GM18502 (cell line): ENCODE measurements around the gene SLC26A5.
A peak's percentile ranks its signal among the peaks of the same experiment; 100 is the strongest.

Experiments used
- ATAC-seq: cut with Tn5 transposase; IDR thresholded peaks from one replicate; pipeline ENCODE4 v1.9.1; 2021; ENCODE audit warnings: mild to moderate bottlenecking; ENCODE audit not compliant: unreplicated experiment, poor library complexity

Gene SLC26A5

DNA sequence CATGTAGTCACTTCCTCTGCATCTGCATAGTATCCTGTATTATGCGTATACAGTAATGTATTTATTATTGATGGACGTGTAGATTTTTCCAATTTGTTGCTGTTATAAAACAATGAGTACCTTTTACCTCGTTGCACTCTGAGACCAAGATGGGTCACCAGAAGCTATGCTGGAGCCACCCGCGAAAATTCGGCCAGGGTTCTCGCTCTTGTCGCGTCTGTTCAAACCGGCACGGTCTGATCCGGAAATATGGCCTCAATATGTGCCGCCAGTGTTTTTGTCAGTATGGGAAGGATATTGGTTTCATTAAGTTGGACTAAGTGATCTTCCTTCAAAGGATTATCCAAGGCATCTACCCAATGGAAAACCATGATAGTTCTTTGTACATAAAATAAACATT, 97.6 kb downstream of the SLC26A5 start:
- no peak for ATAC-seq

DNA sequence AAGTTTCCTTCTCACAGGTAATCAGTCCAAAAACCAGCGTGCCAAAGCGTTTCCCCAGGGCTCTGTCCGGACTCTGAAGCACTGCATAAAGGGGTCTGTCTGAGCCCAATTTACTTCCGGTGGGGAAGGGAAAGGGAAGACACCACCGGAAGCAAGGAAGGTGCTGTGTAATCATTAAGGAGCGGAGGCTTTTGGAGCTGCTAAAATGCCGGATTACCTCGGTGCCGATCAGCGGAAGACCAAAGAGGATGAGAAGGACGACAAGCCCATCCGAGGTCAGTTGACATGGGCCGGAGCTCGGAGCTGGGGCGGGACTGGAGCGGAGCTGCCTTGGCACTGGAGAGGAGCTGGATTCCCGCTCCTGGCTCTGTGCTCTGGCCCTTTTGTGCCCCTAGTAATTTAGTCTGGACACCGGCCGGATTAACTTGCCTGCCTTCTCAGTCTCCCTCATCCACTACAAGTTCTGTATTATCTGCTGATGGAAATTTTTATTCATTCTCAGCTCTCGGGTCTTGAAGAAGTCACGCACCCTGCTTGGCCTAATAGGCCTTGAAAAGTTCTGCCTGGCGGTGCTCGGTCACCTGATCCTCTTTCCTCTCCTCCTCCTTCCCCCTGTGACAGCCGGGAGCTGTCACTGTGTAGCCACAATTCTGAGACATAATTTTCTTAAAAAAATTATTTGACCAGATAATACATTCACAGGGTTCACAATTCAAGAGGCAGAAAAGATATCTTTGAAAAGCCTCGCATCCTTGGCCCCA, 98.3 kb downstream of the SLC26A5 start, which contains the start of gene PSMC2:
PSMC2 (plus strand) TSS at position 137 of the 761 bp plus-strand sequence; CDS start at position 206, 69 bp downstream.
- peak; percentile 67 for ATAC-seq

DNA sequence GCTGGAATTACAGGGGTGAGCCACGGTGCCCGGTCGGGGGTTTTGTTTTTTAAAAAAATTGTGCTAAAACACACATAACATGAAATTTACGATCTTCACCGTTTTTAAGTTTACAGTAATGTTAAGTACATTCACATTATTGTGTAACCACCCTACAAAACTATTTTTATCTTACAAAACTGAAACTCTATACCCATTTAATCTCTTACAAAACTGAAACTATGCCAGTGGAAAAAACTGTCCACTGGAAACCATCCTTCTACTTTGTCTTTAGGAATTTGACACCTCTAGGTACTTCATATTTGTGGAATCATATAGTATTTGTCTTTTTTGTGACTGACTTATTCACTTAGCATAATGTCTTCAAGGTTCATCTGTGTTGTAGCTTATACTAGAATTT, 99.6 kb downstream of the SLC26A5 start:
- no peak for ATAC-seq

DNA sequence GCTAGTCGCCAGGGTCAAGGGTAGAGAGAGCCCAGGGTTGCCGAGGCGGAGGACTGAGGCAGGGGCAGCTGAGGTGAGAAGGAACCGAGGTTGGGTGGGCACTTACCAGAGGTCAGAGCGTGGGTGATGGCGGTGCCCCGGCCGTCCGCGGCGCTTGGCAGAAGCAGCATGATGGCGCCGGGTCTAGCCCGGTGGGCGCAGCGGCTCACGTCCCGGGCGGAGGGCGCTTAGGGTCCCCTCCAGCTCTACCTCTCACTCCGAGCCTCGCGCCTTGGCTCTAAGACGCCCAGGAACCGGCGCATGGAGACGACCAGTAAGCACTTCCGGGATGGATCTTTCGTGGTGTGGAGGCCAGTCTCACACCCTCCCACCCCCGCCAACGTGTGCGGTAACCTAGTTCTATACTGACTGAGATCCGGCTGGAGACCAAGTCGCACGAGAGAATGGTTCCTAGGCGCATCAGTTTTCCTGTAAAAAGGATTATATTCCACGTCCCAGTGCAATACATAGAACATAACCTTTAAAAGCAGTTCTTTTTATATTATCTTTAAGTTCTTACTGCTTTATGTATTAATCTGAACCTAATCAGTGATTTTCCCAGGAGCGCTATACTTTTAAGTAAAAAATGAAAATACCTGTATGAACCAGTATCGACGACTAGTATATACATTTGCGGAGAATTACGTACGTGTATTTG, 101.4 kb downstream of the SLC26A5 start, which contains the start of gene DNAJC2:
DNAJC2 (minus strand) TSS at position 315 of the 697 bp plus-strand sequence; CDS start at position 170, 145 bp downstream.
- peak; percentile 80 for ATAC-seq

DNA sequence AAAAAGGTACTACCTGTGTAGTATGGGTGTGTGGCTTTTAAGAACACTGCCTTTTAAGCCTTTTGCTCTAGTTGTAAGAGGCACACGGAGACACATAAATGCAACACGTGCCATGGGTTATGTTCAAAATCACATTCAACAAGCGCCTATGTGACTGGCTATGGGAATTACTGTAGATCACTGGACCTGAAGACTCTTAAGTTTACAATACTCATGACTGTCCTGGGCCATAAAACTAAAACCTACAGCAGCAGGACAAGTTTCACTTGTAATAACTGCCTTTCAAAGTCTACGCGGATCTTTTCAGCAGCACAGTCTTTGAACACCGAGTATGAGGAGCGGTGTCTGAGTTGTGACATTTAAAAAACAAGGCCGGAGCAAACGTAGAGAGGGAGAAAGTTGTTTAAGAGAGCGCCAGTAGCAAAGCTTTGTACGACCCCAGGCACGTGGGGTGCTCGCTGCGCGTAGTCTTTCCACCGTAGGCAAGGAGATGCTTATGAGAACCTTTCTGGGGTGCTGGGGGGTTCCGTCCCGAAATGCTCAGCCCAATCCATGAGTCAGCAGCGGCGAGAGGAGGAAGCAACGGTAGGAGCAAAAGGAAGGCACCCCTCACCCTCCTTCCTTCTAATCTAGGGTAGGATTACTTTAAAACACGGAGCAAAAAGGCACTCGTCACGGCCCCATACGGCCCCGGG, 102.1 kb downstream of the SLC26A5 start:
- ATAC-seq, result peak; percentile 17

DNA sequence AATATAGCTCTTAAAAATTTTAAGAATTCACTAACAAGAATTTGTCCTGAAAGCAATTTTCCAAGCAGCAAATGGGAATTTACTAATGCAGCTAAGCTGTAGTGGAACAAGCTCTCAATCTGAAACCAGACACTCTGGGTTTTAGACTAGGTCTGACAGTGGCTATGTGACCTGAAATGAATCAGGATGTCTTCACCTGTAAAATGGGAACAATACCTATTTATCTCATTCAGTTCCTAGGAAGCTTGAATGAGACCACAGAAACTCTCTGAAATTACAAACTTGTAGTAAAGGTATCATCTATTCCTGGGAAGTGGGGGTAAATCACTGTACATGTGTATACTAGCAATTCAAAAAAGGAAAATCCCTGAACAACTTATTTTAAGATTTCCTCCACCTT, 102.7 kb downstream of the SLC26A5 start:
- no peak for ATAC-seq

DNA sequence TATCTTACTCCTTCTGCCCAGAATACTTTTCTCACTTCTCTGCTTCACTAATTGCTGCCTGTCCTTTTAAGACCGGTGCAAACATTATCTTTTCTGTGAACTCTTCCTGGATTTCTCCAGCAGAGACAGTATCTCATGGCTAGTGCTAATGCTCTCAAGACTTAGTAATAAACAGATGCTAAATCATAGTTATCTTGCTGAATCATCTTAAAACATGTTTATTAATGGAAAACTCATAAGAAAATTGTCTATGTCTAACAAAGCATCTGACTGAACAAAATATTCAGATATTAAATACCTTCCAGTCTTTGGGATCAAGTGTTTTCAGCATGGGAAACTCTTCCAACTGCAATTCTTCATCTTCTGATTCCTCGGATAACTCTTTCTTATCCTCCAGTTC, 104.5 kb downstream of the SLC26A5 start:
- no peak for ATAC-seq

GRCh38 chr7:103338864-103339263, 107.1 kb downstream of the SLC26A5 start:
- ATAC-seq, result no peak

DNA sequence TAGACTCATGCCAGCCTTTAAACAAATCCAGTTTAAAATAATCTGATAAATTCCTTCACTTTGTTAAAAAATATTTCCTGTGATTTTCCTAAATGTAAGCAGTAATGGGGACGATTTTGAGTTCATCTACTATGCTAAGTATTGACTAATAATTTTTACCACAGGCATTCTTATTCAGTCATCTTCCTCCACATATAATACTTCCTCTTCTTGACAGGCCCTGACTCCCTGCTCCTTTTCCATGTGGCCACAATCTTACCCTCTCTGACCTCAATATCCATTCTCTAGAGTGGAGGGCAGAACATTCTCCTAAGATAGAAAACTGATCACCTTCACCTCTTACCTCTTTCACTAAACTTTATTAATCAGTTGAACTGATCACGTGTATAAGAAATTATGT, 109.2 kb downstream of the SLC26A5 start:
- ATAC-seq, result no peak

GRCh38 chr7:103325744-103326143, 120.3 kb downstream of the SLC26A5 start:
- ATAC-seq, result no peak
